ENCODE data around the gene ADARB2.

DNA sequence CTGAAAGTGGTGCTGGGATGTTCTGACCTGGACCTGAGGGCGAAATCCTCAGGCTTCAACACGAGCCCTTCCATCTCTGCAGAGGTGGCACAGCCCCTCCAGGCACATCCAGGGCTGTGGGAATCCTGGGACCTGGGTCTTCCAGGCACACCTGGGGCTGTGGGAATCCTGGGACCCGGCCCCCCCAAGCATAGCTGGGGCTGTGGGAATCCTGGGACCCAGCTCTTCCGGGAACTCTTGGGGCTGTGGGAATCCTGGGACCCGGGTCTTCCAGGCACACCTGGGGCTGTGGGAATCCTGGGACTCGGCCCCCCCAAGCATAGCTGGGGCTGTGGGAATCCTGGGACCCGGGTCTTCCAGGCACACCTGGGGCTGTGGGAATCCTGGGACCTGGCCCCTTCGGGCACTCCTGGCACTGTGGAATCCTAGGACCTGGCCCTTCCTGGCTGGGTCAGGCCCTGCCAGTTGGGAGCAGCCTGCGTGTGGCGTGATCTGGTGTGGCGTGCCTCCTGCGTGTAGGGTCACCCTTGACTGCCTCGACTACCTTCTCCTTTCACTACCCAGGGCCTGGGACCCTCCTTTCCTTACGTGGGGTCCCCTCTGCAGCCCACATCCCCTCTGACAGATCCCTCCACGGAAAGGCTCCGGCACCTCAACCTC is 557.1 kb downstream of the ADARB2 start:
- no peak for TF ChIP-seq ZNF384 (IDR thresholded peaks at IDR 0.05)
- TF ChIP-seq SP1 (IDR thresholded peaks at IDR 0.05): no peak
- no peak for TF ChIP-seq SUZ12 (IDR thresholded peaks at IDR 0.05)
- TF ChIP-seq HDGF (IDR thresholded peaks at IDR 0.05; ENCODE audit: borderline replicate concordance): no peak
- no peak for TF ChIP-seq FOXA1 (IDR thresholded peaks at IDR 0.05)
- TF ChIP-seq, protein P1, sequence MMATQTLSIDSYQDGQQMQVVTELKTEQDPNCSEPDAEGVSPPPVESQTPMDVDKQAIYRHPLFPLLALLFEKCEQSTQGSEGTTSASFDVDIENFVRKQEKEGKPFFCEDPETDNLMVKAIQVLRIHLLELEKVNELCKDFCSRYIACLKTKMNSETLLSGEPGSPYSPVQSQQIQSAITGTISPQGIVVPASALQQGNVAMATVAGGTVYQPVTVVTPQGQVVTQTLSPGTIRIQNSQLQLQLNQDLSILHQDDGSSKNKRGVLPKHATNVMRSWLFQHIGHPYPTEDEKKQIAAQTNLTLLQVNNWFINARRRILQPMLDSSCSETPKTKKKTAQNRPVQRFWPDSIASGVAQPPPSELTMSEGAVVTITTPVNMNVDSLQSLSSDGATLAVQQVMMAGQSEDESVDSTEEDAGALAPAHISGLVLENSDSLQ (IDR thresholded peaks at IDR 0.05): no peak
- TF ChIP-seq LEF1 (IDR thresholded peaks at IDR 0.05; ENCODE audit: borderline replicate concordance): no peak

Data from HEK293T (cell line).